G401.6 (cell line): ENCODE data around the gene ZBBX.
"Not testable (repeated sequence)": the region's sequence is repeated elsewhere in the genome, so short reads cannot be mapped to it uniquely, and the experiment has no call there.

Experiments used
- FAIRE-seq: peaks from 2 replicates; lab custom pipeline; 2012; peaks lifted over from hg19 to GRCh38; lab: Jason Lieb, UNC

Gene ZBBX

GRCh38 chr3:167380004-167380689 lies at the start of gene ZBBX:
TSS of gene ZBBX (minus strand) at chr3:167380297. CDS start at chr3:167372901, 7,396 bp downstream.
- FAIRE-seq, result peak; percentile 73

GRCh38 chr3:167426962-167427361 lies 46.9 kb upstream of the ZBBX start:
- FAIRE-seq, result not testable (repeated sequence)

- not testable (repeated sequence) for FAIRE-seq
Observed at GRCh38 chr3:167422396-167422795, 42.3 kb upstream of the ZBBX start.

- FAIRE-seq, result no peak
Observed at GRCh38 chr3:167409611-167410010, 29.5 kb upstream of the ZBBX start.

GRCh38 chr3:167406876-167407492 lies 26.9 kb upstream of the ZBBX start:
- no peak for FAIRE-seq

GRCh38 chr3:167397826-167398225 lies 17.7 kb upstream of the ZBBX start:
- no peak for FAIRE-seq

- no peak for FAIRE-seq
Observed at GRCh38 chr3:167396075-167396474, 16.0 kb upstream of the ZBBX start.

GRCh38 chr3:167394003-167394402 lies 13.9 kb upstream of the ZBBX start:
- FAIRE-seq, result peak; percentile 3

GRCh38 chr3:167382155-167382554 lies 2.1 kb upstream of the ZBBX start:
- no peak for FAIRE-seq

GRCh38 chr3:167375478-167375877 lies 4.6 kb downstream of the ZBBX start:
- FAIRE-seq, result no peak

GRCh38 chr3:167372138-167372537 lies 8.0 kb downstream of the ZBBX start:
- FAIRE-seq, result no peak

- FAIRE-seq, result no peak
Observed at GRCh38 chr3:167361948-167362347, 18.1 kb downstream of the ZBBX start.

- FAIRE-seq, result no peak
Observed at GRCh38 chr3:167361306-167361705, 18.8 kb downstream of the ZBBX start.

GRCh38 chr3:167355446-167355845 lies 24.7 kb downstream of the ZBBX start:
- no peak for FAIRE-seq

GRCh38 chr3:167354751-167355150 lies 25.3 kb downstream of the ZBBX start:
- no peak for FAIRE-seq

- FAIRE-seq, result peak; percentile 91
Observed at GRCh38 chr3:167350245-167350862, 29.7 kb downstream of the ZBBX start.

- FAIRE-seq, result no peak
Observed at GRCh38 chr3:167346171-167346570, 33.9 kb downstream of the ZBBX start.

GRCh38 chr3:167330993-167331785 lies 48.9 kb downstream of the ZBBX start:
- no peak for FAIRE-seq

- FAIRE-seq, result no peak
Observed at GRCh38 chr3:167323572-167323971, 56.5 kb downstream of the ZBBX start.

GRCh38 chr3:167318996-167319615 lies 61.0 kb downstream of the ZBBX start:
- no peak for FAIRE-seq

GRCh38 chr3:167318306-167318705 lies 61.8 kb downstream of the ZBBX start:
- no peak for FAIRE-seq

- no peak for FAIRE-seq
Observed at GRCh38 chr3:167306319-167306718, 73.8 kb downstream of the ZBBX start.
